Heart right ventricle (tissue), 16 donors: Measurements from ENCODE around the gene ISX. TPM values are rescaled to one million over a fixed set of nuclear protein-coding genes. Genes with fewer than 3 reads are reported as not detected.

Source experiments
- ATAC-seq, 8 donors: fragments of 200-7000 bp; cut with Tn5 transposase; one replicate each; pipeline ENCODE4 v1.9.1; 2020; ENCODE audit warnings: mild to moderate bottlenecking in 8 of 8, moderate library complexity in 8 of 8, moderate number of reproducible peaks in 1 of 8
- DNase-seq, 2 donors: peaks; one replicate each; pipeline ENCODE4 v3.0.0-alpha.2; 2020
- H3K27ac ChIP-seq, 10 donors: fragments of 200-600 bp; sonication (generic) in 2 of 10; one replicate each; pipeline versions ENCODE4 v1.5.0 to v1.8.0; 2020 to 2022; ENCODE audit warnings: mild to moderate bottlenecking in 3 of 10
- H3K27me3 ChIP-seq, 7 donors: fragments of 200-600 bp; one replicate each; pipeline ENCODE4 v1.8.0; 2021 to 2022; ENCODE audit warnings: mild to moderate bottlenecking in 2 of 7
- H3K36me3 ChIP-seq, 9 donors: fragments of 200-600 bp; sonication (generic) in 1 of 9; one replicate each; pipeline versions ENCODE4 v1.5.0 to v1.8.0; 2020 to 2022; ENCODE audit warnings: mild to moderate bottlenecking in 2 of 9
- H3K4me1 ChIP-seq, 9 donors: fragments of 200-600 bp; sonication (generic) in 1 of 9; one replicate each; pipeline versions ENCODE4 v1.5.0 to v1.8.0; 2020 to 2022; ENCODE audit warnings: mild to moderate bottlenecking in 4 of 9
- H3K4me3 ChIP-seq, 10 donors: fragments of 200-600 bp; sonication (generic) in 2 of 10; one replicate each; pipeline versions ENCODE4 v1.5.0 to v1.8.0; 2020 to 2022; ENCODE audit warnings: mild to moderate bottlenecking in 7 of 10, moderate library complexity in 2 of 10
- H3K9me3 ChIP-seq, 11 donors: fragments of 200-600 bp in 10 of 11; sonication (generic) in 2 of 11; one replicate each; pipeline versions ENCODE4 v1.5.0 to v1.8.0; 2013 to 2022; ENCODE audit warnings: mild to moderate bottlenecking in 2 of 11, control low read depth in 1 of 11, moderate library complexity in 1 of 11
- CTCF ChIP-seq, 9 donors: fragments of 200-600 bp; sonication (generic) in 2 of 9; IDR thresholded peaks; one replicate each; pipeline versions ENCODE4 v1.5.0 to v1.8.0; 2021 to 2022; ENCODE audit warnings: antibody characterized with exemption in 9 of 9, mild to moderate bottlenecking in 5 of 9, moderate library complexity in 1 of 9
- WGBS, 2 donors: extraction: QIAGEN DNeasy Blood & Tissue Kit; methylation state at CpG; one replicate each; pipeline ENCODE4 v1.1.7; 2013; ENCODE audit warnings: inconsistent platforms in 1 of 2; 5-methylcytosine and 5-hydroxymethylcytosine counted together
- intact Hi-C, 10 donors: fragments of 100-400 bp; cut with DNase I; formaldehyde crosslinking; loops; one replicate each; pipeline versions ENCODE4 v1.11.1 to v1.14.2; 2022
- polyA plus RNA-seq, 2 donors: library from polyadenylated mRNA; stranded (reverse); fragments of 200-250 nt; gene quantifications; one replicate each; pipeline ENCODE4 v1.2.3, GENCODE V29; 2013
- total RNA-seq, 10 donors: library from RNA; stranded (reverse); fragmentation: NEBNext Ultra II Directional in 3 of 10; extraction: Animal tissue kit (Norgen Biotek cat#: 25700) in 3 of 10; gene quantifications; one replicate each; pipeline versions ENCODE4 v1.2.1 to v1.2.4, GENCODE V29; 2021 to 2023
- donor health status: Arrhythmogenic right ventricular cardiomyopathy.
- donor health status: ischemic (EF 13 %, LVEDD 7.1; RV severe dilation, severe dysfunction).
- donor health status: healthy with polysubstance abuse.
- donor health status: DM: no; HTN: yes; CAD: no.
- donor health status: DM: no; HTN: no; CAD: no.
- donor health status: ischemic (EF 25% LVEDD 6.9; RV normal size, moderate dysfunction).
- donor health status: ischemic (EF 25% LVEDD 5.7; RV mildly dilated, moderate dysfunction).
- donor health status: healthy.
- donor health status: DM: yes; HTN: yes; CAD: no.
- donor health status: Ischemic cardiomyopathy.
- donor health status: ischemic (EF 35%, LVEDD 5.7; RV mildly dilated, moderate dysfunction).
- donor health status: nonischemic (EF 11% LVEDD 7.7; RV severe dilation, severe dysfunction).
- donor health status: DM: yes; HTN: yes; CAD: no.
- donor health status: PGD.
- donor health status: ischemic (EF 29% LVEDD 5.4; RV normal size, mild dysfunction).
- donor health status: nonischemic (EF 23%, LVEDD 6.1; RV moderate dilation, normal function).

ISX gene
- total and polyA plus RNA-seq, 12 donors = not detected

GRCh38 chr22:35059632-35060031, 6.3 kb upstream of the ISX start:
- WGBS, 2 donors = 97 to 98% methylated on average over 3 of the region's 3 CpGs
- intact Hi-C loops = no loop called here
- DNase-seq (no peak), ATAC-seq (no peak)
- Histone ChIP-seq H3K4me1 (no peaks in the 10 kb centered on the region), H3K27ac (no peak overlapping the region), H3K9me3 (peaks cover 0 to 18% (median 0%) of the 10 kb centered on the region in 11 donors), H3K27me3 (peaks cover 0 to 16% (median 0%) of the 10 kb centered on the region in 7 donors), H3K36me3 (no peaks in the 10 kb centered on the region), H3K4me3 (no peak overlapping the region)
- no peak for TF ChIP-seq CTCF (IDR thresholded peaks at IDR 0.05)

- WGBS, 2 donors = 96 to 100% methylated on average over 1 of the region's 1 CpG
- ATAC-seq = no peak
- no peak for TF ChIP-seq CTCF (IDR thresholded peaks at IDR 0.05)
Observed at GRCh38 chr22:35064664-35065063, 1.3 kb upstream of the ISX start.

GRCh38 chr22:35065183-35065582, 775 bp upstream of the ISX start:
- no peak for TF ChIP-seq CTCF (IDR thresholded peaks at IDR 0.05)
- intact Hi-C loops = no loop called here
- WGBS, 2 donors = 0 to 67% methylated on average over 1 of the region's 1 CpG
- Histone ChIP-seq H3K4me3 (no peak overlapping the region), H3K9me3 (no peaks in the 10 kb centered on the region), H3K36me3 (no peaks in the 10 kb centered on the region), H3K27me3 (peaks cover 0 to 13% (median 0%) of the 10 kb centered on the region in 7 donors), H3K4me1 (no peaks in the 10 kb centered on the region), H3K27ac (no peak overlapping the region)
- ATAC-seq (no peak), DNase-seq (no peak)

More at GRCh38 chr22:35064664-35065063, 1.3 kb upstream of the ISX start:
- no peaks in the 10 kb centered on the region for H3K4me1 ChIP-seq
- peaks cover 0 to 5% (median 0%) of the 10 kb centered on the region in 11 donors for H3K9me3 ChIP-seq
- DNase-seq = no peak
- intact Hi-C loops = no loop called here
- no peak overlapping the region for H3K4me3 ChIP-seq
- H3K27me3 ChIP-seq = peaks cover 0 to 13% (median 0%) of the 10 kb centered on the region in 7 donors
- H3K27ac ChIP-seq = no peak overlapping the region
- no peaks in the 10 kb centered on the region for H3K36me3 ChIP-seq

GRCh38 chr22:35066768-35067167, 810 bp downstream of the ISX start:
- no peak overlapping the region for H3K27ac ChIP-seq
- H3K4me1 ChIP-seq = no peaks in the 10 kb centered on the region
- peaks cover 0 to 13% (median 0%) of the 10 kb centered on the region in 7 donors for H3K27me3 ChIP-seq
- no peak overlapping the region for H3K4me3 ChIP-seq
- no peak for ATAC-seq
- no peaks in the 10 kb centered on the region for H3K36me3 ChIP-seq
- TF ChIP-seq CTCF (IDR thresholded peaks at IDR 0.05) = no peak
- intact Hi-C loops = no loop called here
- no peak for DNase-seq
- H3K9me3 ChIP-seq = no peaks in the 10 kb centered on the region
- 83 to 86% methylated on average over 7 of the region's 7 CpGs for WGBS, 2 donors
